Hematopoietic multipotent progenitor cell treated with erythropoietin and hydrocortisone succinate and interleukin-3 and kit ligand, for 17 days (in vitro differentiated cells): ENCODE data around the gene RUNX1.
"Not testable (repeated sequence)": the region's sequence is repeated elsewhere in the genome, so short reads cannot be mapped to it uniquely, and the experiment has no call there.

ENCODE experiments used
- DNase-seq: peaks from one replicate; pipeline ENCODE4 v3.0.0-alpha.2; 2015; ENCODE audit warnings: low spot score

Gene RUNX1

DNA sequence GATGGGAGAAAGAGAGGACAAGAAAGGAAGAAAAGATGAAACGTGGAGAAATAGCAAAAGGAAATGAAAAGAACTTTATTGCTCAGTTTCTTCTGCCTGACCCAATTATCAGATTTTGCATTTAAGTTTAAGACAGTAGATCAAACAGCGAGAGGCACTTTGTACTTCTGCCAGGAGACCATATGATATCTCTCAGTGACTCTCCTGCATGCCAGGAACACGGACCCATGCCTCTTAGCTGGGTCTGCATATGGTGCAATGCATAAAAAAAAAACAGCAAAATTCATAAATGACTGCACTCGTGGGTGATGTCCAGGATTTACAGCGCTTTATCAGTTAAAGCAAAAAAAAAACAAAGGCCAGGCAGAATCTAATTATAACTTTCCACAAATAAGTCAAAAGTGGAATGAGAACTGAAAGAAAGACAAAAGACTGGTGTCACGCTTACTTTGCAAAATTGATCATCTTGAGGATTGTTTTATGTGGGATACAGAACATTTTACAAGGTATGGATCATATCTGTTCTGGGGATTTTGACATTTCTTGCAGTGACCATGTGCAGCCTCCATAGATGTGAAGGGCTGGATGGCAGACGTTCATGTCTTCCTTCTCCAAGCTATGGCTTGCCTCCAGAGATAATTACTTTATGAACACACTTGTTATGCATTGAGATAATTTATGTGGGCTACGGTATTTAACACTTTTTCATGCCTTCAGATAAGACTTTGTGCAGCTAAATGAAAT is 79.5 kb downstream of the RUNX1 start:
- no peak for DNase-seq

DNA sequence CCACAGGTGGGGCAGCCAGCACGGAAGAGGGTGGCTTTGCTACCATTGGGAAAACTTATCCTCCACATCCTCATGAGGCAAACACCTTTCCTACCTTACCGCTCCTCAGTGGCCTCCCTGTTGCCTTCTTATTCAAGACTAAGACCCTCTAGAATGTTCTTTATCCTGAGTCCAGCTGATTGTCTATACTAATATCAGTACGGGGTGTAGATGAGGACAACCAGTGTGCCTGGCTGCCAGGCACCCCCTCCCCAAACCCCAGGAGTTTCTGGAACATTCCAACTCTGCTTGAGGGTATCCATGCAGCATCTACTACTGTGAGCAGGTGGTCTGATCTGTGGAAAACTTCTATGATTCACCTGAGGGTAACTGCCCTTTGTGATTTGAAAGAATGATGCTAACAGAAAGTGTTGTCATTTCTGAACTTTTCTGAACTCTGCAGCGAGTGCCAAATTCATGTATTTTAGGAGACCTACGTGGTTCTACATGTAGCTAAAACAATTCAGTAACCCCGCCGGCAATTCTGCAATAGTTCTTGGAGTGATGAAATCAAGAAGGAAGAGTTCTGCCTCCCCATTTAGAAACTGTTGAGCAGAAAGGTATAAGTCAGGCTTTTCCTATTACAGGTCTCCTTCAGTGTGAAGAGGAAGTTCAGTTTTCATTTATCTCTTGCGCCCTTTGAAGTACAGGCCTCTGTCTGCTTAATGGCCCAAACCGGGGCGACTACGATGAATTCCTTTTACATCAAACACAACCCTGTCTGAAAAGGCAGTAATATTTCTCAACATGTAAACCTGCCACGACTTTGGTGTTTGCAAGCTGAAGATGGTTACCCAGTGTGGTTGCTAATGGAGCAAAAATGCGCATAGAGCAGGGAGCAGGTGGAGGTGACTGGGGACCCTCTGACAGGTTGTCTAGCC is 80.4 kb downstream of the RUNX1 start:
- DNase-seq = no peak

DNA sequence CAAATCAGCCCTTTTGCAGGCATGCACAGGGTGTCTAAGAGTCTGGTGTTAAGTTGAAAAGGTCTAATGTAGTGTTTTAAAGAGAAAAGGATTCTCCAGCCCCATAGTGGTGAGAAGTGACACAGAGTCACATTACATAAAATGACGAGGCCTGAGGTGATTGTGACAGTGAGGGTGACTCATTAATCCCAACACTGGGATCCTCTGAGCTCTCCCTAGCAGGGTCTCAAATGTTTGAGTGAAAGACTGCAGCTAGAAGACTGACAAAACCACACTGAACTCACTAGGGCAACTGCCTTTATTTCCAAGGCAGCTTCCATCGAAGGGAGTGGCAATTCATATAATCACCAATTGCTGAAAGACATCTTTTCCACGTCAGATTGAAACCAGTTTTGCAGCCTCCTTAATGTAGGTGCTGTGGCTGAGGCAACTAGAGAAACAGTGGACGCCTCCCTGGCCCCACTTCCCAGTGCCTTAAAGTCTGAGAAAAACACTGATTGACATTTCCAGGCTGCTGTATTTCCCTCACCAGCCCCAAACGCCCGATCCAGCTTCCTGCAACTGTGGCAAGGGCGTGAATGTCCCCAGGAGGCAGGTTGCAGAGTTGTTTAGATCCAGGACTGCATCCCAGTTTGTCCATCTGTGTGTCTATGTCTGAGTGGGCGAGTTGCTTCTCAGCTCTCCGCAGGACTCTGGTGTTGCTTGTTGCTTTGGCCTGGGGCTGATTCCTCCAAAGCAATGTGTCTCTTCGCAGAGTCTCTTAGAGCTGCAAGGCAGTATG is 81.4 kb downstream of the RUNX1 start:
- no peak for DNase-seq

DNA sequence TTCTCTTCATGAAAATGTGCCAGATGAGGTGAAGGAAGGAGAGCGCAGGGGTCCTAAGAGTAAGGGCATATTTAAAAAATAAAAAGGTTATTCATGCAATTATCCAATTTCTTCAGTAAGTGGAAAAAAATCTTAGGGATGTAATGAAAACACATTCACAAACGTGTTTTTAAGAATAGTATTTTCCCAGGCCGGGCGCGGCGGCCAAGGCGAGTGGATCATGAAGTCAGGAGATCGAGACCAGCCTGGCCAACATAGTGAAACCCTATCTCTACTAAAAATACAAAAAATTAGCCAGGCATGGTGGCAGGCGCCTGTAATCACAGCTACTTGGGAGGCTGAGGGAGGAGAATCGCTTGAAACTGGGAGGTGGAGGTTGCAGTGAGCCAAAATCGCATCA is 82.2 kb downstream of the RUNX1 start:
- DNase-seq = not testable (repeated sequence)

DNA sequence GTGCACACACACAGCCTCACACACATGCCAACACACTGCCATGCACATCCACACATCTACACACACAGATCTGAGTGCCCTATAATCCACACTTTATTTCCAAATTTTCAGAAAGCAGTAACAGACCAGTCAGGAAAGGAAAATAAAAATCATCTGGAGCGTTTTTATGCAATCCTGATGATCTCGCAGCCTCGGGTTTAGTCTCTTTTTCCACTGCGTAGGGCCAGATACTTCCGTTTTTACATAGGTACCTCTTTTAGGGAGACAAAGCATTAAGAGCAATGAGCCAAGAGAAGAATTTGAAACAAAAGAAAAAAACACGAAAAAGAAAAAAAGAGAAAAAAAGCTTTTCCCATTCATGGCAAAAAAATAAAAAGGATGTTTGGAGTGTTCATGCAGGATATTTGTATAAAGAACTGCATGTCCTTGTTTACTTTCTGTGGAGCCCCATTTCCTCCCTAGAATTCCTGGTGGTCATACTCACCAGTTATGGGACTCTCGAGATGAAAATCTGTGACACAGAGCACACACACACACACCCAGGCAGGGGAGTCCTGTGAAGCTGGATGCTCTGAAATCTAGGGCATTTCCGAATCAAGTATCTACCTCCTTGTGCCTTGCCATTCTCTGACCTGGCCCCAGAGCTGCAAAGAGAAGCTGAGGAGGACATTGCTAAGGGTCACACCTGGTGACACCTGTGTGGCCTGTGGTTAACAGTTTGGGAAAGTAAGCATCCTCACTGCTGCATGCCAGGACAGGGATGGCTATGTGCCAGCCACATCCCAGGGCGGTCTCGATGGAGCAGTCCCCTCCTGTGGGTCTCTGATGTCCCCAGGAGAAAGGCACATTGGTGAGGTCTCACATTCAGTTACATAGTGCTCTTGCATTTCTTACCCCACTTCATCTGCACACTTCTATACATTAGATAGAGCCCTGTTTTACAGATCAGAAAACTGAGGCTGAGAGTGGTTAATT is 83.6 kb downstream of the RUNX1 start:
- DNase-seq = no peak

DNA sequence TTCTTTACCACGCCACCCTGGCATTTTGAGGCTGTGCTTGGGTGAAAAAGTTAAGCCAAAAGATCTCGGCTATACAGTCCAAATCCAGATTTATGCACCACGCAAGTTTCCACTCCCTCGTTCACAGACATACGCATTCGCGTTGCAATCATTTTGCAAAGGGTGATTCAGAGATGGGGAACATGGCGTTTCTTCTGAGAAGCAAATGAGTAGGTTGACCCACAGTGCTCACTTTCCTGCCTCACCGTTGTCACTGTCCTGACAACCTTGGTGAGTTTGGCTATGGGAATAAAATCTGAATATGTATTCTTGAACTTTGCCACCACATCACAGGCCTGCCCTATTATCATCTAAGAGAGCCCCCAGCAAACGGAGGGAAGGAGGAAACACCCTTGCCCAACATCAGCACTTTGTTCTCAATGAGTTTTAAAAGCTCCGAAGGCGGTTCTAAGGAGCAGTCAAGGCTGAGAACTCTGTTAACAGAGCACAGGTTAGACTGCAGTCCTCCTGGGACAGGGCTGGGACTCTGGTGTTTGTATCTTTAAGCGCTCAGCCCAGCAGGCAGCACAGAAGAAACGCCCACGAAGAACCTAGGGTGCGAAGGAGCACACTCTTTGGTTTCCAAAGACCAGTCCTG is 86.4 kb downstream of the RUNX1 start:
- DNase-seq = no peak

DNA sequence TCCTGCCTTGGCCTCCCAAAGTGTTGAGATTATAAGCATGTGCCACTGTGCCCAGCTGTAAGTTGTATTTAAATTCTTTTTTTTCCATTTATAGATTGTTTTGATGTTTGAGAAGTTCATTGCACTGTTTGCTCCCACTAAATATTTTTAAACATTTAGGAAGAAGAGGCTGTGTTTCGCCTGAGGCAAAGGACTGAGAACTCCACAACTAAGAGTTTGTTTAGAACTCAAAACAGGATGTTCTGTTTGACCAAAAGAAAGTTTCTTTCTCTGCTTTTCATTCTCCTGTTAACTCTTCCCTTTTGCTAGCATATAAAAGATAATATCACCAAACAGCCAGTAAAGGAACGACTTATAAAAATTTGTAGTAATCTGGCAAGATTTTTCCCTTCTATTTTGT is 87.0 kb downstream of the RUNX1 start:
- no peak for DNase-seq

DNA sequence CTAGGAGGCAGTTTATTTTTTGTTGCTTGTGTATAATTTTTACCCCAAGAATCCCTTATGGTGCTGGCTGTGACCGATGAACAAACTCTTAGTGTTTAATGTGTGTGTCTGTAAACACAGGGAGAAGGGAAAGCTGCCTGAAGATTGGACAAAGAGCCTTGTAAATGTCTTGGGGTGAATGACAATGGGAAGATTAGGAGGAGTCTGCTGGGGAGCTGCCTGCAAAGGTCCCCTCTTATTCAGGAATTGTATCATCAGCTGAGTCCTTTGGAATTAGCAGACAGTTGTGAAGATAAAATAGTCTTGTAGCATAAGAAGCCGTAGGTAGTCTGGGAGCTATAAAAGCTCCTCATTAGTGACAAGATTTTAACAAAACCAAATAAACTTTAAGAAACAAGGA is 88.4 kb downstream of the RUNX1 start:
- DNase-seq = no peak

DNA sequence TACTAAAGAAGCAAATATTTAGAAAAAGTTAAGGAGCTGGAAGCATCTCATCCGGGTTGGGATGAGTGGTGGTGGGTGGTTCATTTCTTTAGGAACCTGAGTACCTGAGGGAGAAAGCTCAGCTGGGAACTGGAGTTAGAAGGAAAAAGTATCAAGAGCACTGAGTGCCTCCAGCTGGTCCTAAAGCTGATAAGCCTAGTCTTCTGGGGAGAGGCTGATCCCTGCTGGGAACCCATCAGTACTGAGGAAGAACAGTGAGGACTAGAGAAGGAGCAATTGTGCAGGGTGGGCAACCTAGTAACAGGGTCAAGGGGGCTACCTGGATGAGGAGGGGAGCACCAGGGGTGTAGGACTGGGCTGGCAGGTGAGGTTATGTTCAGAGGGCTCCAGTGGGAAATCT is 89.5 kb downstream of the RUNX1 start:
- DNase-seq = no peak

DNA sequence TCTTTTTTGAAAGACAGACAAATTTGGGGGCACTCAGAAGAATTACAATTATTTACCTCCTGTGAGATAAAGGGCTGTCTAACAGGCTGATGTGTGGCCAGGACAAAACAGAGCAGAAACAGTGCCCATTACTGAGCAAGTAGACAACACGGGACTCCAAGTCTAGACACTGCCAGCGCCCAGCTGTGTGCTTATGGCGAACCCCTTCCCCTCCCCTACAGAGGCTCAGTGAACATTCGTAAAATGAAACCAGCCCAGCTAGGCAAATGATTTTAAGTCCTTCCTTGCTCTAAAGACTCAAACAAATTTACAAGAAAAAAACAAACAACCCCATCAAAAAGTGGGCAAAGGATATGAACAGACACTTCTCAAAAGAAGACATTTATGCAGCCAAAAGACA is 91.1 kb downstream of the RUNX1 start:
- DNase-seq = no peak

DNA sequence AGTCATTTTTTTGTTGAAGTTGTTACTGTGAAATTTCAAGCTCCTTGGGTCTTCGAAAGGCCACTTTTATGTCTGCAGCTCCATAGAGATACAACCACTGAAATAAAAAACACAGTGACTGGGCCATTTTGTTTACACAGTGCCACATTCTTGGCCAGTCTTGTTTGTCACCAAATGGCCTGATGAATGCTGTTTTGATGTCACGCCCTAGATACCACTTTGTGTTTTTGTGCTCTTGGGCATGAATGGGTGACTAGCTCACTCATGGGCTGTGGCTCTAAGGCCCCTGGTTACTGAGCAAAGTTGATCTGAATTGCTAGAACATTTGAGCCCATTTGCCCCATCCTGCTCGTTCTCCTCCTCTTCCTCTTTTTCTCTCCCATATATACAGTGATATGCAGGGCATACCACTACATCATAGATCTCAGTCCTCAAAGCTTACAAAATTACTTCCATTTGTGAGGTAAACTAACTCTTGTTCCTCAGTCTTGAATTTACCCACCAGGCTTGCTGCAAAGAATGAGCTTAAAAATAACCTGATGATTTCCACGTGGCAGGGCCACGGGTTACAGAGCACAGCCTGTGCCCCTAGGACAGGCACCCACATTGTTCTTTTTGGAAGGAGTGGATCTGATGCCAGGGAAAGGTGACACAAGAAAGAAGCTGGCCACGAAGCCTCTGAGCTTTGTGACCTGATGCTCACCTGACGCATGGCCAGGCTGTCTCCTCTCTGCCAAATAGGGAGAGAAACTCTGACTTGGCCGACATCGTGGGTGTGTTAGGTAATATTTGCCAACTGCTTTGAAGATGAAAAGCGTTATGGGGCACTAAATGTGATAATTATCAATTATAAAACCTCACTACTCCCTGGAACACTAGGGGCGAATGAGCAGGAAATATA is 92.4 kb downstream of the RUNX1 start:
- DNase-seq = no peak

DNA sequence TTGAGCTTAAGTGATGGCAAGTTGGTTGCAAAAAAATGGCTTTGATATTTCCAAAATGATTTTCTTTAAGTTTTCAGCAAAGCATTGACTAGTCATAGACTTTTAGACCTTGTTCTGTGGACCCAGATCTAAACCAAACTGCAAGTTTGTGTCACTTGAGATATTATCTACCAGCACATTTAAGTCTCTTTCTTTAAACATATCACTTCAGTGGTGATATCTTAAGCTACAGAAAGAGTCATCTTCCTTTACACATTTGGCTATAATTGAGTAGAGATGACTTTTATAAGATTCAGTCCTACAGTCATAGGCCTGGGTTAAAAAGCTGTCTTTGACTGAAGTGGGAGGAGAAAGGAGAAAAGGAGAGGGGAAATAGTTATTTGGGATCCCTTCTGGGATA is 95.2 kb downstream of the RUNX1 start:
- DNase-seq = no peak

DNA sequence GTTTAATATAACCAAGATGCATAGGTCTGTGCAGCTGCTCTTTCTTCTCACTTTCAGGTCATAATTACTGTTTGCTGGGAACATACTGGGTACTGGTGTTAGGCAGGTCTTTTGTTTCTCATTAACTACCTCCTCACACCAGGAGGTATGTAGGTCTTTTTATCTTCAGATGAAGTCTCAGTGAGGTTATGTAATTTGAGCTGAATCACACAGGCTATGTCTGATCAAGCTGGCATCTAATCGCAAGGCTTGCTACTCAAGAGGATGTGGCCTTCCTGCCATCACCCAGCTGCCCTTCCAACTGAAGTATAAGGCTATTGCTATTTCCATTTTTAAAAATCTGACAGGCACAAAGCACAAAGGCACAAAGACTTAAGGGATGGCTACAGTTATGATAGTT is 96.4 kb downstream of the RUNX1 start:
- no peak for DNase-seq

DNA sequence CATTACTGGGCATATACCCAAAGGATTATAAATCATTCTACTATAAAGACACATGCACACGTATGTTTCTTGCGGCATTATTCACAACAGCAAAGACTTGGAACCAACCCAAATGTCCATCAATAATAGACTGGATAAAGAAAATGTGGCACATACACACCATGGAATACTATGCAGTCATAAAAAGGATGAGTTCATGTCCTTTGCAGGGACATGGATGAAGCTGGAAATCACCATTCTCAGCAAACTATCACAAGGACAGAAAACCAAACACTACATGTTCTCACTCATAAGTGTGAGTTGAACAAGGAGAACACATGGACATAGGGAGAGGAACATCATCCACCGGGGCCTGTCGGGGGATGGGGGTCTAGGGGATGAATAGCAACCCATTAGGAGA is 97.2 kb downstream of the RUNX1 start:
- DNase-seq = not testable (repeated sequence)

DNA sequence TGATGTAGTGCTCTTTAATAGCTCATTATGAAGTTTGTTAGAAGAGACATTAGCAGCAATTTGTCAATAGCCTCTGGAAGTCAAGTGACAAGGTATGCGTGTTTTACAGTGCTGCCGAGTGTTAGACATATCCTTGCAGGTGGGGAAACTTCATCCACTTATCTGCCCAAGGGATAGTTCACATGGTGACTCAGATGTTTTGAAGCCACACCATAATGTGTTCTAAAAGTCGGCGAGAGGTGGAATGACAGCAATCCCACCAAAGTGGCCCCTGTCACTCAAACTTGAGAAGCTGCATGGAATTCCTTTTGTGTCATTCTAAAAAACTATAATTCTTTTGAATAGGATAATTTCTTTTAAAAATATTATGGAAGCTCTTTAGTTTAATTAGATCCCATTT is 98.1 kb downstream of the RUNX1 start:
- no peak for DNase-seq

DNA sequence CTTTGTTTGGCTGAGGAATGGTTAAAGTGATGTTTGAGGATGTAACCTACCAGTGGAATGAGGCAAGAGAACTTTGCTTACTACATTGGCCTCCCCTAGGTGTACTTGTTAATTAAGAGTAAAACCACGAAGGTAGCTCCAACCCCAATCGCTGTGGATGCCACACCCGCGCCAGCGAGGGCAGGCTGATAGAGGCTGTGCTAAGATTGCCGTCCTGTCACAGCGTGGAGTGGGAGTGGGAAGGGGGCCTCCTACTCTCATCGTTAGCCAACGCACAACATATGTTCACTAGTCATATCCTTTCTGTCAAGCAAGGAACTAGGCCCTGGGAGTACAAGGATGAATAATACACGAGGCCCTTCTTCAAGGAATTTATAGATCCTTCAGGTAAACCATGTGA is 99.6 kb downstream of the RUNX1 start:
- DNase-seq = no peak

DNA sequence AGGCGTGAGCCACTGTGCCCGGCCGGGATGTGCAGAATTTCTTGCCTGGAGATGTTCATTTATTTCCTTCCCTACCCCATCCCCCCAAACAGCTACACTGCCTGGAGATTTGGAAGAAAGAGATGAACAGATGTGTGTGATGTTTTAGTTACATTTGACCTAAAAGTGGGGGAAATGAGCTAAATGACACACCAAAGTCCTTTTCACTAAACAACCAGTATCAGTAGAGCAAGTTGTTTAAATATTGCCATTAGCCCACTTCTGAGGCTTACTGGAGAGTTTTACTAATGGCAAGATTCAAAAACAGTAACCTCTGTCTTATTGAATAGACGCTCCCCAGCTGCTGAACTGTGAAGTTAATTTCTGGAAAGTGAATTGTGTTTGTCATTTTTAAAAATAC is 100.1 kb downstream of the RUNX1 start:
- DNase-seq = no peak

DNA sequence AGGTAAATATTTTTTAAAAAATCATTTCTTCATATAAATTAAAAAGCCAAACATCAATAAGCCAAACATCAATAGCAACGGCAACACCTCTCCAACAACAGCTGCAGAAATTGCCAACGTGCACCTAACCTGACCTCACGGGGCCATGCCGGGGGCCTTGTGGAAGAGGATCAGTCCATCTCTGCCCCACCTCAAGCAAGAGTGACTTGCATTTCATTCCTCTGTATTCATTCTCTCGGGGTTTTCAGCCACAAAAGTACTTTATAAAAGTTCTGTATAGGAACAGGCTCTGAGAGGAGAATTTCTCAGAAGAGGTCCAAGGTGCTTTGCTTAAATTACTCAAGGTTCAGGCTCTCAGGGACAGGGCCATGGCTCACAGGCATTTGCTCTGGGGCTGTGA is 100.9 kb downstream of the RUNX1 start:
- no peak for DNase-seq

DNA sequence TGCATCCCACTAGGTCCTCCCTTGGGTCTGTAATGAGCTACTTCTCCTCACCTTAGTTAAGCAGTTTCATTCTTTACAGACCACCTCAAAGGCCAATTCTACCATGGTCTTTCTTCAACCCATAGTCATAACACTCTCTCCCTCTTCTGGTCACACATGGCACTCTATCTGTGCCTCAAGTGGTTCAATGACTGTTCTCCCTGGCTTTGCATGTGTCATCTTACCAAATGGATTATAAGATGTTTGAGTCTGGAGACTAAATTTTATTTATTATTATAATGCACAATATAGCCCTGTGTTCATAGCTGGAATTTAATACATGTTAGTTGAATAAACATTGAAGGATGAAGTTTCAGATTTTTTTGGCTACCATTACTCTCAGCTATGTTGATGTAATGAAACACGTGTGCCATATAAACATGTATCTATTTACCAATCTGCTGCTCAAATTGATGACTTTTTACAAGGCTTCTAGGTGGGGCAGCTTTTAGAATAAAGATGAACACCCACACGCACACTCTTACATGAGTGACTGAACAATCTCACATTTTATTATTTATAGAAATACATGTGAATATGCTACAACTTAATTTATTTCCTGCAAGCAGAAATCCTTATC is 102.1 kb downstream of the RUNX1 start:
- DNase-seq = no peak
